ENCODE results near the gene IPP. TPM values are rescaled to one million over a fixed set of nuclear protein-coding genes. Genes with fewer than 3 reads are reported as not detected.

IPP gene
- total and polyA plus RNA-seq, 2 of the 4 experiments (the other 2 are of a cell fraction) = 4.6 to 10.6 TPM

DNA sequence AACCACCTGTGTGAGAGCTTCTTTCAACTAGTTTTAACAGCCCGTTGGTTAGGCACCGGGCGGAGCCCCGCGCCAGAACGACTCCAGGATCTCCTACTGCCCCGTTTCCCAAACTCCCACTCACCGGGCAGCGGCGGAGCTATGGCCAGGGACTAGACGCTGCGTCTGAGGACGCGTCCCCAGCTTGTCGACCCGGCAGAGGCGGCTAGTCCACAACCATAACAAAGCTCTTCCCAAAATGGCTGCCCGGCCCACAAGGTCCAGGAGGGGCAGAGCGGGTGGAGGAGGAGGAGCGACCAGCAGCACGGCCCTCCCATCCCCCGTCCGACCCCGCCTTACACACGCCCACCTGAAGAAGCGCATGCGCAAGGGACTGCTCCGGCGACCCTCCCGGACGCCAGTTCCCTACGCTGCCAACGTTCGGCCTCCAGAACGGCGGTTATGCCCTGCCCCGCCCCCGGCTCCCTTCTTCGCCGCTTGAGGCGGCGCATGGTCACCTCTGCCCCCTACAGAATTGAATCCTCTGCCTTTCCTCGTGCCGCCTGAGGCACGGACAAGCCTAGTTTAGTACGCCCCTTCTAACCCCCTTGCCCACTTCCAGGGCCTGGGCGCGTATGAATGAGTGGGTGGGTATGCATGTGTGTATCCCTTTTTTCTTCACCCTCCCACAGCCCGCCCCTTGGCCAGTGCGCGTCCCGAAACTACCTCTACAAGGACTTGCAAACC, 64.0 kb downstream of the IPP start, which contains the start of gene GPBP1L1:
Gene GPBP1L1, minus strand, starts transcription at position 246 of the 726 bp plus-strand sequence. CDS start 27,446 bp downstream, outside the sequence.
- TF ChIP-seq MAZ (IDR thresholded peaks at IDR 0.05; ENCODE audit: borderline replicate concordance, low read depth, low read length) (peak; percentile 94; the same call in 1 of the 2 replicates), MAFK (IDR thresholded peaks at IDR 0.05; ENCODE audit: low read depth, low read length) (no peak), POLR2A (IDR thresholded peaks at IDR 0.05; ENCODE audit: low read depth, low read length) (peak; percentile 74; the same call in 1 of the 2 replicates), BHLHE40 (IDR thresholded peaks at IDR 0.05; ENCODE audit: low read depth, low read length) (no peak), FOS (IDR thresholded peaks at IDR 0.05; ENCODE audit: low read depth, low read length) (no peak)
- TF ChIP-seq, protein P1, sequence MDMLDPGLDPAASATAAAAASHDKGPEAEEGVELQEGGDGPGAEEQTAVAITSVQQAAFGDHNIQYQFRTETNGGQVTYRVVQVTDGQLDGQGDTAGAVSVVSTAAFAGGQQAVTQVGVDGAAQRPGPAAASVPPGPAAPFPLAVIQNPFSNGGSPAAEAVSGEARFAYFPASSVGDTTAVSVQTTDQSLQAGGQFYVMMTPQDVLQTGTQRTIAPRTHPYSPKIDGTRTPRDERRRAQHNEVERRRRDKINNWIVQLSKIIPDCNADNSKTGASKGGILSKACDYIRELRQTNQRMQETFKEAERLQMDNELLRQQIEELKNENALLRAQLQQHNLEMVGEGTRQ (IDR thresholded peaks at IDR 0.05; ENCODE audit: low read depth, low read length) = 0 out of 2 replicates have a peak, but pooled peaks have one; percentile 3
- peaks cover 0 to 48% of the 10 kb centered on the region in 2 experiments; a peak in 3 of 4 replicates for H3K79me1 ChIP-seq (ENCODE audit: low read depth in 1 of 2, low read length in 2 of 2)
- H3K9ac ChIP-seq (ENCODE audit: low read depth, low read length) = peak within 1 kb of the TSS; percentile 85
- POLR2A ChIA-PET (ENCODE audit: unreplicated experiment) = interaction anchor here (1.1 to 1.3 kb wide), 2 partner anchors 15 to 17 kb away, joined by 3 to 7 read pairs; no protein-coding TSS in a partner anchor
- peak within 1 kb of the TSS; percentile 93 to 98 for H4K8ac ChIP-seq (ENCODE audit: low read depth in 2 of 2, low read length in 2 of 2)
- H2BK20ac ChIP-seq (ENCODE audit: low read depth, low read length) = 0 out of 2 replicates have a peak within 1 kb of the TSS, but pooled peaks have one; percentile 16
- peak; percentile 97 for DNase-seq
- dilution Hi-C loops (cut with HindIII; ENCODE audit: low sequenced_read_pairs, unreplicated experiment) = no loop called here
- H3K18ac ChIP-seq (ENCODE audit: low read depth, low read length) = peak within 1 kb of the TSS; percentile 50
- BruUV-seq (replicated peaks) = no TSS peak
- H3K23ac ChIP-seq (ENCODE audit: low read depth, low read length) = peak within 1 kb of the TSS; percentile 94
- H2BK15ac ChIP-seq (ENCODE audit: low read depth, low read length) = no peak within 1 kb of the TSS; the same call in 2 of the 3 replicates
- in situ Hi-C loops (cut with MboI; ENCODE audit: low sequenced_read_pairs) = no loop called here
- peak within 1 kb of the TSS; percentile 96 for H3K14ac ChIP-seq (replicated peaks; ENCODE audit: low read depth, low read length)
- H4K20me1 ChIP-seq (ENCODE audit: insufficient read depth, low read length) = peaks cover 23% of the 10 kb centered on the region; the same call in 1 of the 2 replicates
- no peaks in the 10 kb centered on the region for H3K4me1 ChIP-seq (ENCODE audit: control insufficient read depth, insufficient read depth, low read length)
- peak within 1 kb of the TSS; percentile 94 for H3K4me3 ChIP-seq (ENCODE audit: insufficient read depth, low read depth, low read length)
- peak within 1 kb of the TSS; percentile 98 for H2AFZ ChIP-seq (replicated peaks; ENCODE audit: low read length, poor library complexity)
- H3K9me1 ChIP-seq (ENCODE audit: insufficient read depth, low read length) = peaks cover 5% of the 10 kb centered on the region; the same call in 1 of the 2 replicates
- CTCF ChIA-PET = interaction anchor here (0.7 kb wide), 1 partner anchor 9 kb away, joined by 3 read pairs; no protein-coding TSS in a partner anchor
- peak within 1 kb of the TSS; percentile 98 for H3K4ac ChIP-seq (ENCODE audit: low read depth, low read length)
- H3K56ac ChIP-seq (ENCODE audit: extremely low read depth, insufficient read depth, low read length) = peak within 1 kb of the TSS; percentile 93
- H2BK5ac ChIP-seq (ENCODE audit: low read depth, low read length, poor library complexity, severe bottlenecking) = peak within 1 kb of the TSS; percentile 84
- no peaks in the 10 kb centered on the region; the same call in 1 of the 2 replicates for H3K36me3 ChIP-seq (ENCODE audit: control insufficient read depth, insufficient read depth, low read length)
- peak within 1 kb of the TSS; percentile 61 for H2BK120ac ChIP-seq (ENCODE audit: low read depth, low read length)
- WGBS, 2 experiments (ENCODE audit: extremely low coverage in 2 of 2, insufficient read length in 1 of 2) = 1% methylated on average over 26 of the region's 52 CpGs; no CpG with 5 or more reads in 1 of the 2 experiments
- H3K27ac ChIP-seq (ENCODE audit: insufficient read depth, low read length) = peak within 1 kb of the TSS; percentile 86
- peak within 1 kb of the TSS; percentile 89 for H4K5ac ChIP-seq (ENCODE audit: low read depth, low read length)
- ATAC-seq (ENCODE audit: low read depth) = peak; percentile 88
- H2AK9ac ChIP-seq (replicated peaks; ENCODE audit: low read depth, low read length, poor library complexity) = peak within 1 kb of the TSS; percentile 100
- H4K91ac ChIP-seq (ENCODE audit: insufficient read depth, low read depth, low read length) = peak within 1 kb of the TSS; percentile 91
- peak within 1 kb of the TSS; percentile 92 for H3K4me2 ChIP-seq (ENCODE audit: low read depth, low read length)
- intact Hi-C loops (cut with micrococcal nuclease) = loop anchor here (2.0 to 10.0 kb wide), 4 partner anchors 99 to 174 kb away; partner anchors contain the start of gene MAST2
- H3K27me3 ChIP-seq (ENCODE audit: control insufficient read depth, insufficient read depth, low read length) = no peaks in the 10 kb centered on the region
- no peaks in the 10 kb centered on the region for H3K9me3 ChIP-seq (ENCODE audit: control insufficient read depth, insufficient read depth, low read length)
- H2AK5ac ChIP-seq (ENCODE audit: low read depth, low read length) = peak within 1 kb of the TSS; percentile 87
